BLaER1 (cell line): ENCODE results near the gene ADGRD1.

Experiments
- H3K27ac ChIP-seq: shearing (Covaris generic); formaldehyde crosslinking; 2 replicates; pipeline ENCODE4 v1.8.1; 2022
- H3K27me3 ChIP-seq: shearing (Covaris generic); formaldehyde crosslinking; 2 replicates; pipeline ENCODE4 v1.8.1; 2022
- H3K36me3 ChIP-seq: shearing (Covaris generic); formaldehyde crosslinking; 2 replicates; pipeline ENCODE4 v1.8.1; 2022
- H3K4me1 ChIP-seq: shearing (Covaris generic); formaldehyde crosslinking; 2 replicates; pipeline ENCODE4 v1.8.1; 2022
- H3K4me2 ChIP-seq: shearing (Covaris generic); formaldehyde crosslinking; 2 replicates; pipeline ENCODE4 v1.8.1; 2022
- H3K4me3 ChIP-seq: shearing (Covaris generic); formaldehyde crosslinking; 2 replicates; pipeline ENCODE4 v1.8.1; 2022
- H3K9ac ChIP-seq: shearing (Covaris generic); formaldehyde crosslinking; 2 replicates; pipeline ENCODE4 v1.8.1; 2022
- H3K9me3 ChIP-seq: shearing (Covaris generic); formaldehyde crosslinking; 2 replicates; pipeline ENCODE4 v1.8.1; 2022
- H4K20me1 ChIP-seq: shearing (Covaris generic); formaldehyde crosslinking; 2 replicates; pipeline ENCODE4 v1.8.1; 2022
- Cebpa-rat ChIP-seq: shearing (Covaris generic); IDR thresholded peaks from 2 replicates; pipeline ENCODE4 v1.8.1; 2022

ADGRD1 gene

GRCh38 chr12:131035245-131035681, 81.6 kb downstream of the ADGRD1 start:
- no peaks in the 10 kb centered on the region; the same call in 1 of the 2 replicates for H3K36me3 ChIP-seq
- H3K9ac ChIP-seq: peak overlapping the region; percentile 68
- H3K27me3 ChIP-seq: no peaks in the 10 kb centered on the region
- peak overlapping the region; percentile 62 for H3K4me3 ChIP-seq
- TF ChIP-seq Cebpa-rat: no peak
- peak overlapping the region; percentile 89 for H3K27ac ChIP-seq
- peaks cover 97% of the 10 kb centered on the region for H3K4me1 ChIP-seq
- no peaks in the 10 kb centered on the region for H3K9me3 ChIP-seq
- peak overlapping the region; percentile 83 for H3K4me2 ChIP-seq
- H4K20me1 ChIP-seq: no peaks in the 10 kb centered on the region

GRCh38 chr12:131038159-131038558, 84.5 kb downstream of the ADGRD1 start:
- Histone ChIP-seq H3K4me3 (no peak overlapping the region), H3K4me1 (peaks cover 97% of the 10 kb centered on the region), H3K9ac (peak overlapping the region; percentile 42; the same call in 1 of the 2 replicates), H4K20me1 (no peaks in the 10 kb centered on the region), H3K4me2 (peak overlapping the region; percentile 78), H3K36me3 (no peaks in the 10 kb centered on the region; the same call in 1 of the 2 replicates), H3K27ac (peak overlapping the region; percentile 78), H3K27me3 (no peaks in the 10 kb centered on the region), H3K9me3 (no peaks in the 10 kb centered on the region)
- no peak for TF ChIP-seq Cebpa-rat

GRCh38 chr12:131038961-131039950, 85.5 kb downstream of the ADGRD1 start:
- no peaks in the 10 kb centered on the region for H3K9me3 ChIP-seq
- H3K27ac ChIP-seq: peak overlapping the region; percentile 78
- no peak overlapping the region for H3K4me3 ChIP-seq
- H3K4me1 ChIP-seq: peaks cover 97% of the 10 kb centered on the region
- H3K27me3 ChIP-seq: no peaks in the 10 kb centered on the region
- peak overlapping the region; percentile 78 for H3K4me2 ChIP-seq
- H3K36me3 ChIP-seq: no peaks in the 10 kb centered on the region; the same call in 1 of the 2 replicates
- H4K20me1 ChIP-seq: no peaks in the 10 kb centered on the region
- peak overlapping the region; percentile 42 for H3K9ac ChIP-seq
- no peak for TF ChIP-seq Cebpa-rat

GRCh38 chr12:131040491-131040890, 86.8 kb downstream of the ADGRD1 start:
- peaks cover 97% of the 10 kb centered on the region for H3K4me1 ChIP-seq

GRCh38 chr12:131041216-131041967, 87.7 kb downstream of the ADGRD1 start:
- H3K4me2 ChIP-seq: peak overlapping the region; percentile 78
- peaks cover 97% of the 10 kb centered on the region for H3K4me1 ChIP-seq
- H3K27ac ChIP-seq: peak overlapping the region; percentile 78
- peak overlapping the region; percentile 16; the same call in 1 of the 2 replicates for H3K4me3 ChIP-seq
- H3K36me3 ChIP-seq: no peaks in the 10 kb centered on the region; the same call in 1 of the 2 replicates
- H4K20me1 ChIP-seq: no peaks in the 10 kb centered on the region
- no peaks in the 10 kb centered on the region for H3K9me3 ChIP-seq
- H3K27me3 ChIP-seq: no peaks in the 10 kb centered on the region
- H3K9ac ChIP-seq: peak overlapping the region; percentile 55
- no peak for TF ChIP-seq Cebpa-rat

More at GRCh38 chr12:131040491-131040890, 86.8 kb downstream of the ADGRD1 start:
- peak overlapping the region; percentile 55 for H3K9ac ChIP-seq
- no peak overlapping the region for H3K4me3 ChIP-seq
- H3K4me2 ChIP-seq: peak overlapping the region; percentile 78
- no peaks in the 10 kb centered on the region for H3K9me3 ChIP-seq
- H3K36me3 ChIP-seq: no peaks in the 10 kb centered on the region; the same call in 1 of the 2 replicates
- no peaks in the 10 kb centered on the region for H3K27me3 ChIP-seq
- peak overlapping the region; percentile 78 for H3K27ac ChIP-seq
- TF ChIP-seq Cebpa-rat: no peak
- no peaks in the 10 kb centered on the region for H4K20me1 ChIP-seq

- Histone ChIP-seq H3K36me3 (no peaks in the 10 kb centered on the region), H3K27ac (peak overlapping the region; percentile 78), H3K4me1 (peaks cover 96% of the 10 kb centered on the region), H3K4me2 (peak overlapping the region; percentile 78), H3K4me3 (peak overlapping the region; percentile 16; the same call in 1 of the 2 replicates), H3K27me3 (no peaks in the 10 kb centered on the region), H3K9me3 (no peaks in the 10 kb centered on the region), H4K20me1 (no peaks in the 10 kb centered on the region), H3K9ac (peak overlapping the region; percentile 55)
- no peak for TF ChIP-seq Cebpa-rat
These were observed 88.5 kb downstream of the ADGRD1 start for GRCh38 chr12:131041968-131042833.

- Histone ChIP-seq H3K36me3 (no peaks in the 10 kb centered on the region), H3K27me3 (no peaks in the 10 kb centered on the region), H3K27ac (peak overlapping the region; percentile 78), H3K4me2 (peak overlapping the region; percentile 78), H3K4me3 (peak overlapping the region; percentile 16; the same call in 1 of the 2 replicates), H4K20me1 (no peaks in the 10 kb centered on the region), H3K9ac (peak overlapping the region; percentile 55), H3K4me1 (peaks cover 99% of the 10 kb centered on the region), H3K9me3 (no peaks in the 10 kb centered on the region)
- no peak for TF ChIP-seq Cebpa-rat
These were observed 89.1 kb downstream of the ADGRD1 start for GRCh38 chr12:131042834-131043245.

GRCh38 chr12:131043401-131043871, 89.7 kb downstream of the ADGRD1 start:
- Histone ChIP-seq H3K9ac (peak overlapping the region; percentile 55), H4K20me1 (no peaks in the 10 kb centered on the region), H3K27ac (peak overlapping the region; percentile 78), H3K27me3 (no peaks in the 10 kb centered on the region), H3K4me2 (peak overlapping the region; percentile 78), H3K36me3 (no peaks in the 10 kb centered on the region), H3K4me1 (peaks cover 99% of the 10 kb centered on the region), H3K4me3 (no peak overlapping the region), H3K9me3 (no peaks in the 10 kb centered on the region)
- no peak for TF ChIP-seq Cebpa-rat

- Histone ChIP-seq H3K9ac (peak overlapping the region; percentile 55), H3K4me3 (peak overlapping the region; percentile 29; the same call in 1 of the 2 replicates), H3K4me1 (peaks cover 99% of the 10 kb centered on the region), H3K9me3 (no peaks in the 10 kb centered on the region), H3K27me3 (no peaks in the 10 kb centered on the region), H4K20me1 (no peaks in the 10 kb centered on the region), H3K36me3 (no peaks in the 10 kb centered on the region), H3K4me2 (peak overlapping the region; percentile 78), H3K27ac (peak overlapping the region; percentile 78)
- TF ChIP-seq Cebpa-rat: no peak
These were observed 90.4 kb downstream of the ADGRD1 start for GRCh38 chr12:131044136-131044535.
